ENCODE results near the gene TOP2B.
A peak's percentile ranks its signal among the peaks of the same experiment; 100 is the strongest.

TOP2B gene

GRCh38 chr3:25618028-25618427 is 46.7 kb downstream of the TOP2B start:
- no peak for DNase-seq

GRCh38 chr3:25611193-25611592 is 53.5 kb downstream of the TOP2B start:
- no peak for DNase-seq

DNA sequence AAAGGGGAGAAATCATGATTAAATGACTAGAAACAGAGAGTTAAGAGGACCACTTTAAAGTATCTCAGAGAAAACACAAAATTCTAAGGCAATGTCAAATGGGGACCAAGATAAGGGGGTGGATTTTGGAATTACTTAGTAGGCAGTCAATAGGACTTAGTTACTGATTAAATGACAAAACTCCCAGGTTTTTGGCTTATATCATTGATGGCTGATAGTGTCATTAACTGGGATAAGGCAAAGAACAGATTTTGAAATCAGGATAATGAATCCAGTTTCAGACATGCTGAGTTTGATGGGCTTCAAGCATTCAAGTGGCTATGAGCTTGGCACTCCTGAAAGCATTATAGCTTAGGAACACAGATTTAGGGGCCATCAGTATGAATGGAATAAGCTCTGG is 53.9 kb downstream of the TOP2B start:
- no peak for DNase-seq

- DNase-seq = no peak
Measured at GRCh38 chr3:25610167-25610566, 54.5 kb downstream of the TOP2B start.

- DNase-seq = peak; percentile 11
Measured at GRCh38 chr3:25604107-25604805, 60.5 kb downstream of the TOP2B start.

GRCh38 chr3:25603703-25604102 is 61.0 kb downstream of the TOP2B start:
- DNase-seq = no peak

DNA sequence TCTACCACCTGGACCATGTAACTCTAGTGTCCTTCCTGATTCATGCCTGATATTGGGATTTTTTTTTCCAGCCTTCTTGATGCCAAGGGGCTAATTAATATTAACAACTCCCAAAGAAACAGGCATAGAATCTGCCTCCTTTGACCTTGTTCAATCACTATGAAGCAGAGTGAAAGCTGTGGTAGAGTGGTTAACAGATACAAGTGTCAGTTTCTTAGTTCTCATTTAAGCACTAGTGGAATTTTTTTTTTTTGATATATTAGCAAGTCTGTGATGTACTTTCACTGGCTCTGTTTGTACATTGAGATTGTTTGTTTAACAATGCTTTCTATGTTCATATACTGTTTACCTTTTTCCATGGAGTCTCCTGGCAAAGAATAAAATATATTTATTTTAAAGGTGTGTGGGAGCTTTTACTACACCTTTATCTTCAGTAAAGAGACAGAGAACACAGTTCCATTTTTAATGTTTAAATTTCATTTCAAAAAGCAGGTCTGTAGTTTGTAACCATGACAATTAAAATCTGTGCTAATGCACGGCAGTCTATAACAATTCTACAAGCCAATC is 67.1 kb downstream of the TOP2B start:
- DNase-seq = no peak

GRCh38 chr3:25594007-25594502 is 70.7 kb downstream of the TOP2B start:
- DNase-seq = peak; percentile 43

GRCh38 chr3:25593001-25593400 is 71.7 kb downstream of the TOP2B start:
- DNase-seq = no peak

- no peak for DNase-seq
Measured at GRCh38 chr3:25592510-25592968, 72.2 kb downstream of the TOP2B start.

DNA sequence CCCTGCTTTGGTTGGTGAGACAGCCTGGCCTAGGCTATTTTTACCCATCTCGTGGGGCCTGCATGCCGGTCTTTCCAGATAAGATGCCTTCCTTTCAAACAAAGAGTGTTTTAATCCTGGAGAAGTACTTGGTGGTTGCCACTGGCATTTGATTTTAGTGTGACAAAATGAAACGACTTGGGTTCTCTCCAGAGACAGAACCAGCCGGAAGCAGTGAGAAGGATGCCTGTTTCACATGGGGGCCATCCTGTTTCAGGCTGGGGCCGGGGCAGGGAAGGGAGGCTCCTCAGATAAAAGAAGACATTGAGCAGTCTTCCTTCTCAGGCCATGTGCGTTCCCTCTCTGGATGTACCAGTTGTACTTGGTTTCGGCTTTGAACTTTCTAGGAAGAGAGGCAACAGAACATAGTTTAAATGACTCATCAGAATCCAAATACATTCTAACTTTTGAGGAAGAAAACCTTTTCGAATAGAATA is 74.9 kb downstream of the TOP2B start:
- DNase-seq = no peak

DNA sequence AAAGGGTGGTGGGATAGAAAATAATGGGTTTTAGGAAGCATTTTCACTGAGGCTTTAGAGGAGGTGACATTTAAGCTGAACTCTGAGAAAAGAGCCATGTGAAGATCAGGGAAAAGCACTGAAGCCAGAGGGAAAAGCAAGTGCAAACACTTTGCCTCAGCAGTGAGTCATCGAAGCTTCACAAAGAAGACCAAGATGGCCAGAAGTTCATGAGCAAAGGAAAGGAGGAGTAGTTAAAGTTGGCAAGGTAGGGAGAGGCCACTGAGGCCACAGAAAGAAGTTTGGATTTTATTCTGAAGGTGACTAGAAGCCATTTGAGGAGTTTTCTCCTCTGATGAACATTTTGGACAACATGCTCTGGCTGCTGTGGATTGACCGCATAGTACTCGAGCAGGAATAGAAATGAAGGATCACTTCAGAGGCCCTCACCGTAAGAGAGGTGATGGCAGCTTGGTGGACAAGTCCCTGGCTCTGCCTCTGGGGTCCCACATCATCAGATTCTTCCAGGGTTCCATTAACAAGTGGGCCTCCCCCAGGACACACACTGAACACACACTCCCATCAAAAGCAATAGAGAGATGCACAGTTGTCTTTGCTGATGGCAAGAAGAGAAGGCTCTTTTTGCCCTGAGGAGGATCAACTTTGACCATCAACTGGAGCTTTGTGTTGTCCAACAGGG is 75.5 kb downstream of the TOP2B start:
- DNase-seq = no peak

DNA sequence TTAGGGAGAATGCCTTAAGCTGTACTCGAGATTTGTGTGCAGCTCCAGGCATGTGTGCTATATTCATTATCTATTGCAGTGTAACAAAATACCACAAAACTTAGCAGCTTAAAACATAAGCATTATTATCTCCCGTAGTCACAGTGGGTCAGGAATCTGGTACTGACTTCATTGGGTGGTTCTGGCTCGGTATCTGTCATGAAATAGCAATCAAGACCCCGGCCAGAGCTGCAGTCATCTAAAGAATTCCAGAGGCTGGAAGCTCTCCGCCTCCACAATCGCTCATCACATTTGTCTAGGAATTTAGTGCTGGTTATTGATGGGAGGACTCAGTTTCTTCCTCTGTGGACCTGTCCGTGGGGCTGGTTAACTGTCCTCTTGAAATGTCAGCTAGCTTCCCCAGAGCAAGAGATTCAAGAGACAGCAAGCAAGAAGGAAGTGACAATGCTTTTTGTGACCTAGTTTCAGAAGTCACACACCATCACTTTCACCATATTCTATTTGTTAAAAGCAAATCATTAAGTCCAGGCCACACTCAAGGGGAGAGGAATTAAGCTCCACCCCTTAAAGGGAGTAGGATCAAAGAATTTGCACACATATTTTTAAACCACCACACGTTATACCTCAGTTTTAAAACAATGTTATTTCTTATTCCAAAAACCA is 76.1 kb downstream of the TOP2B start:
- no peak for DNase-seq

GRCh38 chr3:25587975-25588374 is 76.7 kb downstream of the TOP2B start:
- DNase-seq = no peak

GRCh38 chr3:25587526-25587925 is 77.2 kb downstream of the TOP2B start:
- DNase-seq = no peak

DNA sequence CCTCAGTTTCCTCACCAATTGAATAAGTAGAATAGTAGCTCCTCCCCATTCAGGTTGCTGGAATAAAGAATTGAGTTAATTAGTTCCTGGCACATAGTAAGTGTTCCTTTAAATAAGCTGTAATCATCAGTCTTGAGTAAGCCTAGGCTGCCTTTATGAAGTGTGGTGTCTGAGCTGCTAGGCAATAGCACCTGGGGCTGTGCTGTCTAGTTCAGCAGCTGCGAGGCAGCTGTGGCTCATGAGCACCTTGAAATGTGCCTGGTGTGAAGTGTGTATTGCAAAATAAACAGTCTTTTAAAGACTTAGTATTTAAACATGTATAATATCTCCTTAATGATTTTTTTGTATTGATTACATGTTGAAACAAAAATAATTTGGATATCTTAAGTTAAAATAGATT is 77.6 kb downstream of the TOP2B start:
- no peak for DNase-seq

DNA sequence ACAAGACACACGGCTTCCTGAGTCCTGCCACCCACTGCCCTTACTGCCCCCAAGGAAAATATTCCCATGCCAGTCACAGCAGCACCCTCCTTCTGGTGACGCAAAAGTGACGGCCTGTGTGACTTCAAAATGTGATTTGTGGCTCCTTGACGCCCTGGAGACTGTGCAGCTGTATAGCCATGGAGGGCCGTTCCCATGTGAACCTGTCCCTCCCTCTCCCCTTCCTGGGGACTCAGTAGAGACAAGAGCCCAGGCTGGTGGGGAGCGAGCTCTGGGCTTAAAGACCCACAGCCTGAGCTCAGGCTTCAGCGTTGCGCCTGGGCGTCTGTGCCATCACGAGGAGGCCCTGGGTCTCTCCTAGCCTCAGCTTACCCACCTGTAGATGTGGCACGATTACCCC is 78.2 kb downstream of the TOP2B start:
- DNase-seq = no peak

GRCh38 chr3:25586167-25586505 is 78.6 kb downstream of the TOP2B start:
- DNase-seq = no peak

- DNase-seq = no peak
Measured at GRCh38 chr3:25585361-25586166, 79.1 kb downstream of the TOP2B start.

DNA sequence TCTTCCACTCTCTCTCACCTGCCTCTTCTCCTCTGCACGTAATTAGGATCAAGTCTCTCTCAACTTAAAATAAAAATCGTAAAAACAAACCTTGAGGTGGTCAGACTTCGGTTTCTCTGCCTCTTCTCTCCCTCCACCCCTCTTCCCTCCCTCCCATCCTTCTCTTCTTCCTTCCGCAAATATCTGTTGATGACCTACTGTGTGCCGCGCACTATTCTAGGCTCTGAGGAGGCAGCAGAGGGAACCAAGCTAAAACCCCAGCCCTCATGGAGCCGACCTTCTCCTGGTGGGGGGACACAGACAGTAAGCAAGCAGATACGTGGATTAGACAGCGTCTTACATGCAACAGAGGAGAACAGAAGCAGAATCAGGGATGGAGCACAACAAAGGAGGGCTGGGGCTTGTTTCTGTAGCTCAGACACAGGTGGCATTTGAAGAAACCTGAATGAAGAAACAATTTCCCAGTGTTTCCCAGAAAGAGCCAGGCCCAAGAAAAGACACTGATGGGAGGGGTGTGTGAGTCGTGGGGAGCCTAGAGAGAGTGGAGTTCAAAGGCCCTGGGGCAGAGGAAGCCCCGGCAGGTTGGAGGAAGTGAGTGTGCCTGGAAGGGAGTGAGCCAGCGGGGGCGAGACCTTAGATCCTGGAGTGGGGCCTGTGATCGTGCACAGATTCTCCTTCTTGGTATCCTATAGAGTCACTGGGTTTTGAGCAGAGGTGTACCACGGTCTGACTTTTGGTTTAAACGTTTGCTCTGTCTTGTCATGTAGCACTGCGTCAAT is 80.5 kb downstream of the TOP2B start:
- no peak for DNase-seq

DNA sequence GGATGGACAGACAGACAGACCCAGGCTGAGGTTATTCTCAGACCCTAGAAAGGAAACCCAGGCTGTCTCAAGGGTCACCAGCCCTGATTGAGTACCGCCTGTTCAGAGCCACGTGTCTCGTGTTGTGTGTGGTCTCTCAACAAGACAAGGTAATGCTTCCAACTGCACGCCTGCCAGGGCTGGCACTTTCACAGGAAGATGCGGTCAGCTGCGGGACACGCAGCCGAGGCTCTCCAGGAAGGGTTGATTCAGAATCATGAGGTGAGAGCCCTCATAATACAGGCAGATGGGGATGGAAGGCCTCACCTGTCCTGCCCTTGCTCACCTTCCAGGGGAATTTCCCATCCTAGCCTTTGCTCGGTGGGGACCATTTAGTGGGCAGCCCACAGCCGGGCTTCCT is 81.4 kb downstream of the TOP2B start:
- no peak for DNase-seq

DNA sequence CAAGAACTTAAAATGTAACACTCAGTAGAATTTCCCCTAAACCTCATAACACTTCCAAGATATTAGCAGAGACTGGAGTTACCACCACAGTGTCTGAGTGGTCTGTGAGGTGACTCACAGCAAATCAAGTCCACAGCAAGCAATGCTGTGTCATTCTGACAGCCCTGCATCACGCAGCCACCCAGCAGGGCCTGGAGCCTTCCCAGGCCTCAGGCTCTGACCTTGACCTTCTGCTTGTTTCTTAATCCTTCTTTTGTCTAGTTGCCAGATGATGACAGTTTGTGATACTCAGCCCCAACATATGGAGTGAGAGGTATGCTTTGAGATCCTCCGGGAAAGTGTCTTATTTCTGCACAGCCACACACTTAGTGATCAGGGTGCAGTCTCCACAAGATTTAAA is 82.5 kb downstream of the TOP2B start:
- DNase-seq = no peak
